GM12878 (cell line): ENCODE results near the gene ZCCHC24. TPM values are rescaled to one million over a fixed set of nuclear protein-coding genes. Genes with fewer than 3 reads are reported as not detected.

Source experiments
- ATAC-seq: fragments of 200-7000 bp; cut with Tn5 transposase; 3 replicates; pipeline ENCODE4 v1.9.1; 2020; ENCODE audit warnings: mild to moderate bottlenecking, moderate library complexity
- BruUV-seq: library from RNA; stranded (reverse); fragments of 400-500 nt; replicated peaks from 2 replicates; lab custom pipeline; 2021; lab: Mats Ljungman, UMichigan
- CTCF ChIA-PET: fragments of 300-600 bp; sonication (Branson Sonifier 250); formaldehyde crosslinking; extraction: SDS; loops from one replicate; lab custom pipeline; 2021; ENCODE audit warnings: inconsistent platforms; lab: Yijun Ruan, JAX
- POLR2A ChIA-PET: fragments of 350-600 bp; formaldehyde crosslinking; extraction: SDS; loops from one replicate; lab custom pipeline; 2021; ENCODE audit warnings: inconsistent platforms; lab: Charles Lee
- RAD21 ChIA-PET: fragments of 300-600 bp; sonication (Branson Sonifier 250); formaldehyde crosslinking; loops from one replicate; lab custom pipeline; 2023; ENCODE audit warnings: antibody characterized with exemption; ENCODE audit not compliant: unreplicated experiment; lab: Charles Lee
- SMC1A ChIA-PET: fragments of 300-600 bp; sonication (Branson Sonifier 250); formaldehyde crosslinking; loops from one replicate; lab custom pipeline; 2023; ENCODE audit not compliant: unreplicated experiment, uncharacterized antibody; lab: Charles Lee
- DNase-seq: peaks from one replicate; pipeline ENCODE4 v3.0.0-alpha.2; 2011; ENCODE audit warnings: low read depth, low spot score
- FAIRE-seq: peaks from 3 replicates; lab custom pipeline; 2011; peaks lifted over from hg19 to GRCh38; lab: Jason Lieb, UNC
- H2AFZ ChIP-seq: 2 replicates; pipeline ENCODE4 v1.6.0; 2011; ENCODE audit warnings: low read depth, low read length, control low read depth; ENCODE audit not compliant: control insufficient read depth
- H3K27ac ChIP-seq: 2 replicates; pipeline ENCODE4 v1.5.1; 2011; ENCODE audit warnings: control low read depth; ENCODE audit not compliant: control insufficient read depth, insufficient read depth
- H3K27me3 ChIP-seq, 2 experiments: replicated peaks in 1 of 2; 2 replicates each; pipeline versions ENCODE4 v1.6.0 to v1.6.1; 2011; ENCODE audit warnings: low read length in 1 of 2; ENCODE audit not compliant: control insufficient read depth in 2 of 2, insufficient read depth in 2 of 2
- H3K36me3 ChIP-seq, 2 experiments: 2 replicates each; pipeline ENCODE4 v1.5.1; 2011; ENCODE audit warnings: low read length in 1 of 2; ENCODE audit not compliant: control insufficient read depth in 2 of 2, insufficient read depth in 2 of 2
- H3K4me1 ChIP-seq: 2 replicates; pipeline ENCODE4 v1.6.1; 2011; ENCODE audit warnings: mild to moderate bottlenecking, low read length, moderate library complexity, mixed read lengths; ENCODE audit not compliant: control insufficient read depth, insufficient read depth
- H3K4me2 ChIP-seq: 2 replicates; pipeline ENCODE4 v1.6.0; 2011; ENCODE audit warnings: control low read depth; ENCODE audit not compliant: control insufficient read depth, insufficient read depth
- H3K4me3 ChIP-seq: fragments of 200-600 bp; sonication (generic); 2 replicates; pipeline ENCODE4 v1.5.1; 2016
- H3K79me2 ChIP-seq: 2 replicates; pipeline ENCODE4 v1.6.0; 2011; ENCODE audit warnings: low read length; ENCODE audit not compliant: control insufficient read depth, insufficient read depth
- H3K9ac ChIP-seq: 2 replicates; pipeline ENCODE4 v1.8.0; 2011; ENCODE audit warnings: low read length, control low read depth, mixed read lengths; ENCODE audit not compliant: control insufficient read depth, insufficient read depth
- H3K9me3 ChIP-seq: replicated peaks from 3 replicates; pipeline ENCODE4 v1.5.1; 2011; ENCODE audit warnings: mild to moderate bottlenecking, low read length; ENCODE audit not compliant: control insufficient read depth, insufficient read depth
- H4K20me1 ChIP-seq: 2 replicates; pipeline ENCODE4 v1.6.0; 2011; ENCODE audit not compliant: control insufficient read depth, insufficient read depth
- CBFB ChIP-seq: IDR thresholded peaks from 2 replicates; pipeline ENCODE4 v1.6.1; 2016; ENCODE audit warnings: antibody characterized with exemption, low read depth
- KAT2A ChIP-seq: conservative IDR thresholded peaks from 2 replicates; pipeline ENCODE4 v1.6.1; 2011; ENCODE audit warnings: low read depth, low read length; ENCODE audit not compliant: control insufficient read depth
- KLF5 ChIP-seq: fragments of 450-650 bp; IDR thresholded peaks from 2 replicates; pipeline ENCODE4 v1.6.1; 2014; ENCODE audit warnings: mild to moderate bottlenecking; ENCODE audit not compliant: partially characterized antibody
- NR2C2 ChIP-seq: IDR thresholded peaks from 2 replicates; pipeline ENCODE4 v1.6.1; 2011; ENCODE audit warnings: borderline replicate concordance, low read depth; ENCODE audit not compliant: control insufficient read depth, insufficient read length
- NRF1 ChIP-seq: conservative IDR thresholded peaks from 2 replicates; pipeline ENCODE4 v1.6.1; 2011; ENCODE audit warnings: mild to moderate bottlenecking, low read depth, low read length, improper control_type of control experiment
- POLR2AphosphoS2 ChIP-seq: IDR thresholded peaks from 2 replicates; pipeline ENCODE4 v1.6.1; 2011; ENCODE audit warnings: low read depth, mild to moderate bottlenecking, low read length, improper control_type of control experiment, moderate library complexity
- RAD51 ChIP-seq: fragments of 450-650 bp; IDR thresholded peaks from 2 replicates; pipeline ENCODE4 v1.6.1; 2016; ENCODE audit warnings: moderate library complexity, mild to moderate bottlenecking, inconsistent platforms
- SIN3A ChIP-seq: IDR thresholded peaks from 2 replicates; pipeline ENCODE4 v1.6.1; 2012; ENCODE audit warnings: low read depth, low read length, improper control_type of control experiment
- ZNF384 ChIP-seq: IDR thresholded peaks from 2 replicates; pipeline ENCODE4 v1.6.1; 2012; ENCODE audit warnings: low read depth, mild to moderate bottlenecking, low read length, improper control_type of control experiment, borderline replicate concordance
- ZZZ3 ChIP-seq: IDR thresholded peaks from 2 replicates; pipeline ENCODE4 v1.6.1; 2011; ENCODE audit warnings: low read depth; ENCODE audit not compliant: control insufficient read depth, insufficient read length
- WGBS: methylation state at CpG from one replicate; pipeline ENCODE4 v1.1.6; 2016; ENCODE audit warnings: low lambda C conversion rate; ENCODE audit not compliant: insufficient replicate concordance, insufficient coverage; ENCODE audit errors: missing lambda C conversion rate; 5-methylcytosine and 5-hydroxymethylcytosine counted together
- in situ Hi-C: fragments of 300-500 bp; cut with MboI; formaldehyde crosslinking; loops from 9 replicates; pipeline ENCODE4 v1.14.3; 2018; ENCODE audit warnings: mixed read lengths
- intact Hi-C: fragments of 100-400 bp; cut with micrococcal nuclease; formaldehyde crosslinking; loops from one replicate; pipeline ENCODE4 v1.14.2; 2022; ENCODE audit not compliant: unreplicated experiment
- polyA plus RNA-seq, 11 experiments: library from polyadenylated mRNA; depleted of rRNA in 4 of 11; unstranded in 6 of 11; stranded (reverse) in 5 of 11; fragments of >200 nt; fragmentation: Nextera tagmentation in 4 of 11; fragmentation: Illumina TruSeq in 1 of 11; extraction: Ambion mirVana in 4 of 11; extraction: Trizol in 1 of 11; gene quantifications; 1 replicate in 1 of 11; 2 replicates in 10 of 11; pipeline versions ENCODE4 v1.2.1 to v1.2.3, GENCODE V29; 2011 to 2016; ENCODE audit warnings: inconsistent platforms in 2 of 11, missing spikeins in 2 of 11, low read depth in 1 of 11
- total RNA-seq, 4 experiments: library from RNA; depleted of rRNA in 3 of 4; stranded (reverse); fragments of >200 nt in 3 of 4; fragmentation: Illumina TruSeq in 1 of 4; extraction: Trizol in 1 of 4; gene quantifications; 2 replicates each; pipeline versions ENCODE4 v1.2.1 to v1.2.3, GENCODE V29; 2013 to 2021

The ZCCHC24 gene
- total and polyA plus RNA-seq, 10 of the 15 experiments (the other 5 are each of a cell fraction or from before 2014, with no cell fraction given) = 0.02 to 0.62 (median 0.04) TPM; not detected in 4

DNA sequence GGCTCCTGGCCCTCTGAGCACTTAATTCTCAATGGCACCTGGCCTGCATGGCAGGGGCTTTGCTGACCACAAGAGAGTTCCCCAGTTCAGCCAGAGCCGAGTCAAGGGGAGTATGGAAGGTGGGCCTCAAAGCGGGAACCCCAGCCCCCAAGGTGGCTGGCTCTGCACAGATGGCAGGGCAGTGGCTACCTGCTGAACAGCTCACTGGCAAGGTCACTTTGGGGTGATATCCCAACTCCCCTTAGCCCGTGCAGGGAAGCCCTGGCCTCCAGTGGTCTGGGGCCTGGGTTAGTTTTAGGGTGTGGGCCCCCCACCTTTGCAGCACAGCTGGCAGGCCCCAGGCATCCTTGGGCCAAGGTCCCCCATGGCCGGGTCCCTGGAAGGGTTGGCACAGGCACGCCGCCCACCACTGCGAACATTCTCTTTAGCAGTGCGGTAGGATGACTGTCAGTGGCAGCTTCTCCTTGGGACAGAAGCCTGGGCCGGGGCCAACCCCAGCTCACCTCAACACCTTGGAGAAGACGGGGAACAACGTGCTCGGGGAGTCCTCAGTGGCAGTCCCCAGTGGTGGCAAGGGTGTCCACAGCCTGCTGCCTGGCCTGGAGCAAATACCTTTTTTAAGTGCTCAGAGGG is 61.3 kb downstream of the ZCCHC24 start:
- Histone ChIP-seq H3K4me3 (no peak overlapping the region), H3K4me1 (peaks cover 6% of the 10 kb centered on the region; the same call in 1 of the 2 replicates), H3K36me3 (no peaks in the 10 kb centered on the region), H3K9ac (no peak overlapping the region), H3K9me3 (no peaks in the 10 kb centered on the region)
- DNase-seq (no peak), ATAC-seq (no peak)
- CTCF ChIA-PET = interaction anchor here (0.8 to 1.5 kb wide), 3 partner anchors 8 to 11 kb away, joined by 3 to 5 read pairs (median 3); no protein-coding TSS in a partner anchor
- in situ Hi-C loops = no loop called here
- POLR2A ChIA-PET = no interaction called here
- intact Hi-C loops = no loop called here
- SMC1A ChIA-PET = interaction anchor here (0.9 to 1.4 kb wide), 2 partner anchors 10 to 104 kb away, joined by 3 to 5 read pairs; no protein-coding TSS in a partner anchor
- TF ChIP-seq KLF5 = no peak
- TF ChIP-seq NR2C2 = no peak
- TF ChIP-seq ZZZ3 = no peak
- no peak for TF ChIP-seq POLR2AphosphoS2
- no peak for TF ChIP-seq KAT2A
- TF ChIP-seq ZNF384 = no peak
- TF ChIP-seq CBFB = no peak
- TF ChIP-seq NRF1 = no peak
- TF ChIP-seq SIN3A = no peak
- no peak for TF ChIP-seq RAD51
- TF ChIP-seq, all 136 proteins: peak for 0
- RAD21 ChIA-PET = interaction anchor here (1.0 kb wide), 1 partner anchor 10 kb away, joined by 3 read pairs; no protein-coding TSS in a partner anchor
- Histone ChIP-seq H3K4me2 (no peak overlapping the region), H4K20me1 (no peaks in the 10 kb centered on the region), H3K79me2 (no peaks in the 10 kb centered on the region), H2AFZ (no peak overlapping the region), H3K27ac (no peak overlapping the region), H3K27me3 (peaks cover 0 to 2% of the 10 kb centered on the region in 2 experiments; a peak in 2 of 4 replicates)
- no peak for FAIRE-seq
- 42% methylated on average over 12 of the region's 12 CpGs for WGBS
- no TSS peak for BruUV-seq
